LNCaP clone FGC (cell line): ENCODE results near the gene KBTBD2.
"Not testable (repeated sequence)": the region's sequence is repeated elsewhere in the genome, so short reads cannot be mapped to it uniquely, and the experiment has no call there.

Source experiments
- DNase-seq: peaks from one replicate; pipeline ENCODE4 v3.0.0-alpha.2; 2011; ENCODE audit warnings: low read depth
- H3K4me3 ChIP-seq: 2 replicates; pipeline ENCODE4 v1.5.1; 2011; ENCODE audit warnings: mild to moderate bottlenecking, low read depth, low read length, control low read depth
- TF ChIP-seq, protein P1 (sequence below): IDR thresholded peaks from 2 replicates; pipeline ENCODE4 v1.5.1; 2012; ENCODE audit warnings: mild to moderate bottlenecking; ENCODE audit not compliant: control insufficient read depth, insufficient read depth; ENCODE audit errors: extremely low read depth

KBTBD2 gene

DNA sequence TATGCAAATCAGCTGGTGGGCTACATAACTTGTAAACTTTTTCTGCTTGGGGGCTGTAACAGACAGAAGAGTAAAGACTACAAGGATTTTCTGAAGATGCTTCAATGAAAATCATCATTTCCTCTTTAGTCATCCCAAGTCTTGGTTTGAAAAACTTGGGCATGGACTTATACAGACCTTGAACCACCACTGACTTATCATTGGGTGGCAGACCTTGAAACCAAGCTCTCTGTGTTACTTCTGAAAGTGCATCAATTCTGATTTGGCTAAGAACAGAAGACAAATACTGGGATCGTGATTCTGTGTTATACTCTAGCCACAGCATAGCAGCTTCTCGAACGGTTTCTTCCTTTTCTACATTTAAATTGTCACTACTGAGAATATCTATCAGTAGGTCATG, 21.3 kb downstream of the KBTBD2 start:
- no peak for DNase-seq
- H3K4me3 ChIP-seq: no peak overlapping the region
- TF ChIP-seq, protein P1, sequence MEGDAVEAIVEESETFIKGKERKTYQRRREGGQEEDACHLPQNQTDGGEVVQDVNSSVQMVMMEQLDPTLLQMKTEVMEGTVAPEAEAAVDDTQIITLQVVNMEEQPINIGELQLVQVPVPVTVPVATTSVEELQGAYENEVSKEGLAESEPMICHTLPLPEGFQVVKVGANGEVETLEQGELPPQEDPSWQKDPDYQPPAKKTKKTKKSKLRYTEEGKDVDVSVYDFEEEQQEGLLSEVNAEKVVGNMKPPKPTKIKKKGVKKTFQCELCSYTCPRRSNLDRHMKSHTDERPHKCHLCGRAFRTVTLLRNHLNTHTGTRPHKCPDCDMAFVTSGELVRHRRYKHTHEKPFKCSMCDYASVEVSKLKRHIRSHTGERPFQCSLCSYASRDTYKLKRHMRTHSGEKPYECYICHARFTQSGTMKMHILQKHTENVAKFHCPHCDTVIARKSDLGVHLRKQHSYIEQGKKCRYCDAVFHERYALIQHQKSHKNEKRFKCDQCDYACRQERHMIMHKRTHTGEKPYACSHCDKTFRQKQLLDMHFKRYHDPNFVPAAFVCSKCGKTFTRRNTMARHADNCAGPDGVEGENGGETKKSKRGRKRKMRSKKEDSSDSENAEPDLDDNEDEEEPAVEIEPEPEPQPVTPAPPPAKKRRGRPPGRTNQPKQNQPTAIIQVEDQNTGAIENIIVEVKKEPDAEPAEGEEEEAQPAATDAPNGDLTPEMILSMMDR: no peak

DNA sequence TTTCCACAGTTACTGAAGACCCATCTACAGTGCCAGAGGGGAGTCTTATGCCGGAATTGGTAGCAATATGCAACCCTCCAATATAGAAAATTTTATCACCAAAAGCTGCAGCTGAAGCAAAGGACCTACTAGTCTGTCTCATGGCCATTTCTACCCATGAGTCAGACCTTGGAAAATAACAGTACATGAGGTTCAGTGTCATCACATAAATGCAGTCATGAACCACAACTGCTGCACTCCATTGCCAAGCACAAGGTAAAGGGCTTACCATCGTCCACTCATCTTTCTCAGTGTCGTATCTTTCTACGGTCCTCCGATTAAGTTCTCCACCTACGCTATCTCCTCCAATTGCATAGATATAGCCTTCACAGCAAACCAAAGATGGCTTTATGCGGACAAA, 21.8 kb downstream of the KBTBD2 start:
- no peak overlapping the region for H3K4me3 ChIP-seq

DNA sequence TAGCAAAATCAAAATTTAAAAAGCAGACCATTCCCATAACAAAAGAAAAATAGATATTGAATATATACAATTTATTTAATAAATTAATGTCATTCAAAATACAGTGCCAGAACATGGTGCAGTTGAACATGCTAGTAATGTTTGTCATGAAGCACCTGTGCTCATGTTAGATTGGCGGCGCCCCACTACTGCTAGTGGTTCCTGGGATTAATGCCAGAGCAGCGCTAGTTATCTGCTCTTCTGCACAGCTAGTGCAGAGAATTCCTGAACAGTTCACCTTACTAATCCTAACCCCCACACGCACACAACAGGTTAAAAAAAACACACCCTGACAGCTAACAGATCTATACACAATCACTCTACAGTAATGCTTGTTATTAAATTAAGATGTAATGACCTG, 23.4 kb downstream of the KBTBD2 start:
- DNase-seq: no peak
- TF ChIP-seq, protein P1: no peak

More for the DNA sequence above, 21.8 kb downstream of the KBTBD2 start:
- DNase-seq: no peak
- TF ChIP-seq, protein P1: no peak

DNA sequence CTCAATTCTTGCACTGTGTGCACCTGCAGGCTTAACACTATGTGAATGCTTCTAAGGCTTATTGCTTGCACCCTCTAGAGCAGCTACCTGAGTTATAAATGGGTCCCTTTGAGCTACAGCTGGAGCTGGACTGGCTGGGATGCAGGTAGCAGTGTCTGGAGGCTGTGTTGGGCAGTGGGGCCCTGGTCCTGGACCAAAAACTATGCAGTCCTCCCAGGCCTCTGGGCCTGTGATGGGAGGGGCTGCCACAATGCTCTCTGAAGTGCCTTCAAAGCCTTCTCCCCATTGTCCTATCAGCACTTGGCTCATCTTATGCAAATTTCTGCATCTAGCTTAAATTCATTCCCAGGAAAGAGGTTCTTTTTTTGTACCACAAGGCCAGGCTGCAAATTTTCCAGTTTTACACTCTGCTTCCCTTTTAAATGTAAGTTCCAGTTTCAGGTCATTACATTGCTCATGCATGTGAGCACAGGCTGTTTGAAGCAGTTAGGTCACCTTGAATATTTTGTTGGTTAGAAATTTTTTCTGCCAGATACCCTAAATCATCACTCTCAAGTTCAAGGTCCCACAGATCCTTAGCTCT, 26.0 kb downstream of the KBTBD2 start:
- TF ChIP-seq, protein P1: no peak
- DNase-seq: no peak
- no peak overlapping the region for H3K4me3 ChIP-seq

More for the DNA sequence above, 23.4 kb downstream of the KBTBD2 start:
- no peak overlapping the region for H3K4me3 ChIP-seq

DNA sequence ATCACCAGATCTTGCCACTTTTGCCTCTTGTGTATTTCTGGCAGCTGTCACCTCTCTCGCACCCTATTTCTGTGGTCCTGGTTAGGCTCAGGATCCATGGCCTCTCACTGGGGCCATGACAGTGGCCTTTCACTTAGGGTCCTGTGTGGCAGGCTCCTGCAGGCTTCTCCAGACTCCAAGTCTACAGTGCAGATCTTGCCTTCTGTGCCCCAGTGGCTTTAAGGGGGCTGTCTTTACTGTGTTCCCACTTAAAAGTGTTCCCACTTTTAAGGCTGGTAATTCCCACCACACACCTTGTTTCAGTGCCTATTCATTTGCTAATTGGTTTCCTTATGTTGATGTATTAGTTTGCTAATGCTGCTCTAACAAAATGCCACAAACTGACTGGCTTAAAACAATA, 27.7 kb downstream of the KBTBD2 start:
- not testable (repeated sequence) for DNase-seq, H3K4me3 ChIP-seq

DNA sequence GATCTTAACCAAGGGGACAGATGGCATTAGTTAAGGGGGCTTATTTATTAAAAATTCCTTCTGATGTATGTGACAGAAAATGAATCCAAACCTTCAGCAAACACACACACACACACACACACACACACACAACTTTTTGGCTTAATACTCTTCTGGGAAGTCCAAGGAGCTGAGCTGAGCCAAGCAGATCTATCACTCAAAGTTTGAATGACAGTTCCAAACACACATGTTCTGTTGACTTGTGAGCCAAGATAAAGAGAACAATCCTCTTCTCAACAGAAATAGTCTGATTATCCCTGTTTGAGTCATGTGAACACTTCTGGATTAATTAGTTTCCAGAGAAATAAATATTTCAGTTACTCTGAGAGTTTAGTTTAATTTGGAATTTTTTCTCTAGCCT, 31.5 kb downstream of the KBTBD2 start:
- H3K4me3 ChIP-seq: no peak overlapping the region
- TF ChIP-seq, protein P1: no peak
- DNase-seq: no peak

DNA sequence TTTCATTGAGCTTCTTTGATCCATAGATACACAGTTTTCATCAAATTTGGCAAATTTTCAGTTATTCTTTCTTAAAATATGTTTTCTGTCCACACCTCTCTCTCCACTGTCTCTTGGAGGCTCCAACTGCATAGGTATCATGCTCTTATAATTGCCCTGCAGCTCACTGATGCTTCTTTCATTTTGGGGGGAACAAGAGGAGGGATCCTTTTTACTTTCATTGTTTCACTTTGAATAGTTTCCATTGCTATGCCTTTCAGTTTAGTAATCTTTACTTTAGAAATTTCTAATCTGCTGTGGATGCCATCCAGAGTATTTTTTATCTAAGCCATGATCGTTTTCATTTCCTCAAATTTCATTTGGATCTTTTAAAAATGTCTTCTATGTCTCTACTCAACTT, 32.9 kb downstream of the KBTBD2 start:
- no peak for DNase-seq
- TF ChIP-seq, protein P1: no peak
- H3K4me3 ChIP-seq: no peak overlapping the region

DNA sequence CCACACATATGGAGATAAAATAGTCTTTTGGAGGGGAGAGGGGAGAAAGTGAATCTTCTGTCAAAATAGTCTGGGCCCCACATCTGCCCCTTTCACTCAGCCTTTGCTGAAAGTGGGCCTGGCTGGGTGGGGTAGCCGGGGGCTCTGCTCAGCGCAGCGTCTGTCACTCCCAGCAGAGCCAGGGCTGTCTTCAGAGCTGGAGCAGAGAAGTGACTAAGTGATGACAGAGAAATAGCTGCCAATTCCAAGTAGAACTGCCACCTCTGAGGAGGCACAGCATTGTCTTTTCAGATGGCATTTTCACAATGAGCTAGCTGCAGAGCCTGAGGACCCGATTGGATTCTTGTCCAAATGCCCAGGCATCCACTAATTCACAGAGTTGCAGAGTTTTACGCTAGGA, 34.5 kb downstream of the KBTBD2 start:
- H3K4me3 ChIP-seq, DNase-seq: not testable (repeated sequence)

DNA sequence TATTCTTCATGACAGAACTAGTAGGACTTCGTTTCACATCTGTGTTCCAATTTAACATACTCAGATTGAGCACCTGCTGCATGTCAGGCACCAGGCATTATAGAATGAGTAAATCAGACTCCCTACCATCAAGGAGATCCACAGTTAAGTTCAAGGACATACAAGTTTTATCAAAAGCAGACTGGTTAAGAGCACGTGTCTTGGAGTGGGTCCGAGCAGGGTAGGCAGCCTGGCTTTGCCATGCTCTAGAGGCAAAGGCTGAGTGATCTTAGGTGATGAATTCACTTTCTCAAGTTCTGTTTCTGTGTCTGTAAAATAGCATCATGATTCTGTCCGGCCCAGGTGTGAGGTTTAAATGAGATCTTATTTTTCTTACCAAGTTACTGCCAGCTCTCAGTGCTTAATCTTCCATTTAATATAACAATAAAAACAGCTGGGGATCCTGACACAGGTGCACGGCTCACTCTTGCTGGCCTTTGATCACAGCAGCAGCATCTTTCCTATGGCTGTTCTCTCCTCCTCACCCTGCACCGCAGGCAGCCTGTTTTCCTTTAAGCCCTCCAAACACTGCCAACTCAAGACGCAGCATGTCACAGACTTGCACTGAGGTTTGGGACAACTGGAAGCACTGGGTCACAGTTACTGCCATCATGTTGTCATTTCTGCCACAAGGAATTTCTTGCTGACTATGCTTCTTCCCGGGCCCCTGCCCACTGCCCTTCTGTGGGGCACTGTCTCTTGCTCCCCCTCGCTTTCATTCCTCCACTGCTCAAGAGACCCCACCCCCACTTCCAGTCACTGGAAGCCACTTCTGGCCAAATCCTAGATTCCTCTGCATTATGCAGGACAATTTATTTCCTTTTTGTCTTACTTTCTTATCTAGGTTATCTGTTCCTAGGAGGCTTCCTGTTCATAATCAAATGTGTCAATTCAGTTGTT, 35.5 kb downstream of the KBTBD2 start:
- H3K4me3 ChIP-seq, DNase-seq: not testable (repeated sequence)

DNA sequence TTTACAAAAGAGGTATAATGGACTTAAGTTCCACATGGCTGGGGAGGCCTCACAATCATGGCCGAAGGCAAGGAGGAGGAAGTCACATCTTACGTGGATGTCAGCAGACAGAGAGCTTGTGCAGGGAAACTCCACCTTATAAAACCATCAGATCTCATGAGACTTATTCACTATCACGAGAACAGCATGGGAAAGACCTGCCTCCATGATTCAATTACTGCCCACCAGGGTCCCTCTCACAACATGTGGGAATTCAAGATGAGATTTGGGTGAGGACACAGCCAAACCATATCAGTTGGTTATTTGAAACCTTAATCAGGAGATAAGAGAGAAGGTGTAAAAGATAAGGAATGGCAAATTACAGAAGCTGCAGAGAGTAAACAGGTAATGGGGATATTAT, 40.9 kb downstream of the KBTBD2 start:
- not testable (repeated sequence) for H3K4me3 ChIP-seq, DNase-seq

DNA sequence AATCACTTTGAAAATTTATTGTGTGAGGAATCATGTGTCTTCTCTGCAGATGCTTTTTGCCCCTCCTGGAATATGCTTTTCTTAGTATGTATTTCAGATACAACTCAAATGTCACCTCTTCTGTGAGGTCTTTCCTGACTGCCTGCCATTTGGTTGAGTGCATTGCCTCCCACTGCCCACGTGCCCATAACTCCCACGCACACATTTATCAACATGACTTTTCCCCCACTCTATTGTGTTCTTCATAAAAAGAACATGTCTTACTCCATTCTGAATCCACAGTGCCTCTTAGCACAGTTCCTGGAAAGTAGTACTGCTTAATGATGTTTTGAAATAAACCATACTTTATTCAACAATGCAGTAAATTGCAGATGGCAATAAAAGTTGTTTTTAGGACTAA, 42.9 kb downstream of the KBTBD2 start:
- not testable (repeated sequence) for DNase-seq, H3K4me3 ChIP-seq
